ENCODE measurements around the gene AOC3.
"Not testable (repeated sequence)": the region's sequence is repeated elsewhere in the genome, so short reads cannot be mapped to it uniquely, and the experiment has no call there.

The AOC3 gene

GRCh38 chr17:42881706-42882105 is 30.7 kb downstream of the AOC3 start:
- H3K36me3 ChIP-seq (ENCODE audit: control insufficient read depth, insufficient read depth, low read length); H3K27ac ChIP-seq (ENCODE audit: low read depth, low read length, severe bottlenecking); H3K4me1 ChIP-seq (ENCODE audit: control insufficient read depth, insufficient read depth, low read length, poor library complexity, severe bottlenecking); H3K4me3 ChIP-seq (ENCODE audit: extremely low read depth, insufficient read depth, low read length, poor library complexity, severe bottlenecking); H3K9me3 ChIP-seq (ENCODE audit: control insufficient read depth, low read length): not testable (repeated sequence)
- 85 to 92% methylated on average over 5 to 6 of the region's 6 CpGs for WGBS, 2 experiments (ENCODE audit: insufficient coverage in 2 of 2)

- Histone ChIP-seq H3K4me3 (ENCODE audit: extremely low read depth, insufficient read depth, low read length, poor library complexity, severe bottlenecking) (no peak overlapping the region), H3K9me3 (ENCODE audit: control insufficient read depth, low read length) (no peaks in the 10 kb centered on the region), H3K4me1 (ENCODE audit: control insufficient read depth, insufficient read depth, low read length, poor library complexity, severe bottlenecking) (peaks cover 4% of the 10 kb centered on the region), H3K36me3 (ENCODE audit: control insufficient read depth, insufficient read depth, low read length) (no peaks in the 10 kb centered on the region), H3K27ac (ENCODE audit: low read depth, low read length, severe bottlenecking) (no peak overlapping the region)
- WGBS, 2 experiments (ENCODE audit: insufficient coverage in 2 of 2): 92 to 96% methylated on average over 6 to 7 of the region's 8 CpGs
Observed at GRCh38 chr17:42882166-42882565, 31.2 kb downstream of the AOC3 start.

- no peak overlapping the region for H3K27ac ChIP-seq (ENCODE audit: low read depth, low read length, severe bottlenecking)
- no peaks in the 10 kb centered on the region for H3K9me3 ChIP-seq (ENCODE audit: control insufficient read depth, low read length)
- H3K4me1 ChIP-seq (ENCODE audit: control insufficient read depth, insufficient read depth, low read length, poor library complexity, severe bottlenecking): peaks cover 8% of the 10 kb centered on the region
- 83 to 93% methylated on average over 6 of the region's 7 CpGs for WGBS, 2 experiments (ENCODE audit: insufficient coverage in 2 of 2)
- H3K36me3 ChIP-seq (ENCODE audit: control insufficient read depth, insufficient read depth, low read length): no peaks in the 10 kb centered on the region
- no peak overlapping the region for H3K4me3 ChIP-seq (ENCODE audit: extremely low read depth, insufficient read depth, low read length, poor library complexity, severe bottlenecking)
Observed at GRCh38 chr17:42883802-42884558, 33.0 kb downstream of the AOC3 start.

GRCh38 chr17:42885806-42886205 is 34.8 kb downstream of the AOC3 start:
- H3K4me3 ChIP-seq (ENCODE audit: extremely low read depth, insufficient read depth, low read length, poor library complexity, severe bottlenecking); H3K9me3 ChIP-seq (ENCODE audit: control insufficient read depth, low read length); H3K27ac ChIP-seq (ENCODE audit: low read depth, low read length, severe bottlenecking); H3K36me3 ChIP-seq (ENCODE audit: control insufficient read depth, insufficient read depth, low read length); H3K4me1 ChIP-seq (ENCODE audit: control insufficient read depth, insufficient read depth, low read length, poor library complexity, severe bottlenecking): not testable (repeated sequence)
- 88 to 100% methylated on average over 1 to 3 of the region's 3 CpGs for WGBS, 2 experiments (ENCODE audit: insufficient coverage in 2 of 2)

GRCh38 chr17:42886283-42887176 is 35.5 kb downstream of the AOC3 start:
- H3K9me3 ChIP-seq (ENCODE audit: control insufficient read depth, low read length): no peaks in the 10 kb centered on the region

GRCh38 chr17:42889809-42890208 is 38.8 kb downstream of the AOC3 start:
- Histone ChIP-seq H3K27ac (ENCODE audit: low read depth, low read length, severe bottlenecking) (no peak overlapping the region), H3K4me3 (ENCODE audit: extremely low read depth, insufficient read depth, low read length, poor library complexity, severe bottlenecking) (no peak overlapping the region), H3K36me3 (ENCODE audit: control insufficient read depth, insufficient read depth, low read length) (no peaks in the 10 kb centered on the region), H3K4me1 (ENCODE audit: control insufficient read depth, insufficient read depth, low read length, poor library complexity, severe bottlenecking) (peaks cover 18% of the 10 kb centered on the region), H3K9me3 (ENCODE audit: control insufficient read depth, low read length) (no peaks in the 10 kb centered on the region)
- 88 to 95% methylated on average over 7 of the region's 7 CpGs for WGBS, 2 experiments (ENCODE audit: insufficient coverage in 2 of 2)

More at GRCh38 chr17:42886283-42887176, 35.5 kb downstream of the AOC3 start:
- H3K4me3 ChIP-seq (ENCODE audit: extremely low read depth, insufficient read depth, low read length, poor library complexity, severe bottlenecking): no peak overlapping the region
- no peaks in the 10 kb centered on the region for H3K36me3 ChIP-seq (ENCODE audit: control insufficient read depth, insufficient read depth, low read length)
- 87 to 93% methylated on average over 11 to 13 of the region's 15 CpGs for WGBS, 2 experiments (ENCODE audit: insufficient coverage in 2 of 2)
- no peak overlapping the region for H3K27ac ChIP-seq (ENCODE audit: low read depth, low read length, severe bottlenecking)
- peaks cover 8% of the 10 kb centered on the region for H3K4me1 ChIP-seq (ENCODE audit: control insufficient read depth, insufficient read depth, low read length, poor library complexity, severe bottlenecking)

- no peaks in the 10 kb centered on the region for H3K9me3 ChIP-seq (ENCODE audit: control insufficient read depth, low read length)
- H3K4me3 ChIP-seq (ENCODE audit: extremely low read depth, insufficient read depth, low read length, poor library complexity, severe bottlenecking): no peak overlapping the region
- 56 to 69% methylated on average over 4 to 9 of the region's 10 CpGs for WGBS, 2 experiments (ENCODE audit: insufficient coverage in 2 of 2)
- H3K27ac ChIP-seq (ENCODE audit: low read depth, low read length, severe bottlenecking): peak overlapping the region; percentile 77
- H3K4me1 ChIP-seq (ENCODE audit: control insufficient read depth, insufficient read depth, low read length, poor library complexity, severe bottlenecking): peaks cover 26% of the 10 kb centered on the region
- no peaks in the 10 kb centered on the region for H3K36me3 ChIP-seq (ENCODE audit: control insufficient read depth, insufficient read depth, low read length)
Observed at GRCh38 chr17:42891539-42892152, 40.6 kb downstream of the AOC3 start.

GRCh38 chr17:42893359-42893758 is 42.4 kb downstream of the AOC3 start:
- Histone ChIP-seq H3K36me3 (ENCODE audit: control insufficient read depth, insufficient read depth, low read length) (no peaks in the 10 kb centered on the region), H3K9me3 (ENCODE audit: control insufficient read depth, low read length) (no peaks in the 10 kb centered on the region), H3K27ac (ENCODE audit: low read depth, low read length, severe bottlenecking) (no peak overlapping the region), H3K4me3 (ENCODE audit: extremely low read depth, insufficient read depth, low read length, poor library complexity, severe bottlenecking) (no peak overlapping the region), H3K4me1 (ENCODE audit: control insufficient read depth, insufficient read depth, low read length, poor library complexity, severe bottlenecking) (peaks cover 23% of the 10 kb centered on the region)
- 93% methylated on average over 2 to 4 of the region's 4 CpGs for WGBS, 2 experiments (ENCODE audit: insufficient coverage in 2 of 2)

- H3K4me1 ChIP-seq (ENCODE audit: control insufficient read depth, insufficient read depth, low read length, poor library complexity, severe bottlenecking): peaks cover 22% of the 10 kb centered on the region
- WGBS, 2 experiments (ENCODE audit: insufficient coverage in 2 of 2): 83 to 94% methylated on average over 8 to 9 of the region's 12 CpGs
- no peaks in the 10 kb centered on the region for H3K36me3 ChIP-seq (ENCODE audit: control insufficient read depth, insufficient read depth, low read length)
- peak overlapping the region; percentile 31 for H3K27ac ChIP-seq (ENCODE audit: low read depth, low read length, severe bottlenecking)
- H3K4me3 ChIP-seq (ENCODE audit: extremely low read depth, insufficient read depth, low read length, poor library complexity, severe bottlenecking): no peak overlapping the region
- no peaks in the 10 kb centered on the region for H3K9me3 ChIP-seq (ENCODE audit: control insufficient read depth, low read length)
Observed at GRCh38 chr17:42894283-42895184, 43.5 kb downstream of the AOC3 start.

- H3K27ac ChIP-seq (ENCODE audit: low read depth, low read length, severe bottlenecking): peak overlapping the region; percentile 31
- peaks cover 22% of the 10 kb centered on the region for H3K4me1 ChIP-seq (ENCODE audit: control insufficient read depth, insufficient read depth, low read length, poor library complexity, severe bottlenecking)
- no peaks in the 10 kb centered on the region for H3K36me3 ChIP-seq (ENCODE audit: control insufficient read depth, insufficient read depth, low read length)
- no peaks in the 10 kb centered on the region for H3K9me3 ChIP-seq (ENCODE audit: control insufficient read depth, low read length)
- WGBS, 2 experiments (ENCODE audit: insufficient coverage in 2 of 2): 100% methylated on average over 1 of the region's 2 CpGs
- H3K4me3 ChIP-seq (ENCODE audit: extremely low read depth, insufficient read depth, low read length, poor library complexity, severe bottlenecking): no peak overlapping the region
Observed at GRCh38 chr17:42895185-42895555, 44.2 kb downstream of the AOC3 start.

Measured in mesodermal cell (in vitro differentiated cells).